ENCODE data around the gene CD6. TPM values are rescaled to one million over a fixed set of nuclear protein-coding genes. Genes with fewer than 3 reads are reported as not detected.
A peak's percentile ranks its signal among the peaks of the same experiment; 100 is the strongest.

CD6 gene
- total and polyA plus RNA-seq, 10 donors = 10.9 to 47.6 (median 21.2) TPM

- Histone ChIP-seq H3K4me1 (peaks cover 28 to 73% (median 56%) of the 10 kb centered on the region in 6 donors), H3K9me3 (no peaks in the 10 kb centered on the region), H3K27me3 (replicated peaks in 1 of 7) (peaks cover 0 to 9% (median 0%) of the 10 kb centered on the region in 7 donors), H3K27ac (peak overlapping the region in 7 of 8 donors; percentile 18 to 75 (median 27)), H3K4me3 (no peak overlapping the region), H3K36me3 (peaks cover 0 to 19% (median 0%) of the 10 kb centered on the region in 6 donors)
- intact Hi-C loops (cut with DNase I; ENCODE audit: low total_unique reads) = no loop called here
- no peak for DNase-seq
- WGBS, 5 donors = 72 to 83% (median 76%) methylated on average over 18 of the region's 18 CpGs
- TF ChIP-seq CTCF (IDR thresholded peaks at IDR 0.05 in 8 of 11, conservative IDR thresholded peaks at IDR 0.05 in 3 of 11) (no peak), POLR2A (IDR thresholded peaks at IDR 0.05) (no peak), POLR2AphosphoS5 (IDR thresholded peaks at IDR 0.05) (no peak)
These were observed 51.8 kb downstream of the CD6 start for GRCh38 chr11:61023086-61023965.

GRCh38 chr11:61023966-61024295 lies 52.5 kb downstream of the CD6 start:
- intact Hi-C loops (cut with DNase I; ENCODE audit: low total_unique reads) = no loop called here
- Histone ChIP-seq H3K36me3 (peaks cover 0 to 13% (median 0%) of the 10 kb centered on the region in 6 donors), H3K9me3 (no peaks in the 10 kb centered on the region), H3K4me1 (peaks cover 34 to 79% (median 62%) of the 10 kb centered on the region in 6 donors), H3K27ac (peak overlapping the region in 6 of 8 donors; percentile 18 to 75 (median 40)), H3K27me3 (replicated peaks in 1 of 7) (peaks cover 0 to 9% (median 0%) of the 10 kb centered on the region in 7 donors), H3K4me3 (no peak overlapping the region)
- no peak for DNase-seq
- 52 to 68% (median 63%) methylated on average over 5 of the region's 5 CpGs for WGBS, 5 donors
- TF ChIP-seq POLR2A (IDR thresholded peaks at IDR 0.05) = no peak
- TF ChIP-seq POLR2AphosphoS5 (IDR thresholded peaks at IDR 0.05) = no peak
- TF ChIP-seq CTCF (IDR thresholded peaks at IDR 0.05 in 8 of 11, conservative IDR thresholded peaks at IDR 0.05 in 3 of 11) = no peak

GRCh38 chr11:61024938-61025820 lies 53.7 kb downstream of the CD6 start:
- H3K27ac ChIP-seq = peak overlapping the region in 5 of 8 donors; percentile 42 to 65 (median 53)
- H3K27me3 ChIP-seq (replicated peaks in 1 of 7) = peaks cover 0 to 9% (median 0%) of the 10 kb centered on the region in 7 donors
- H3K4me1 ChIP-seq = peaks cover 34 to 80% (median 67%) of the 10 kb centered on the region in 6 donors
- H3K4me3 ChIP-seq = no peak overlapping the region
- H3K9me3 ChIP-seq = no peaks in the 10 kb centered on the region
- TF ChIP-seq CTCF (IDR thresholded peaks at IDR 0.05 in 8 of 11, conservative IDR thresholded peaks at IDR 0.05 in 3 of 11) (no peak), POLR2A (IDR thresholded peaks at IDR 0.05) (no peak), POLR2AphosphoS5 (IDR thresholded peaks at IDR 0.05) (no peak)
- WGBS, 5 donors = 90 to 93% (median 92%) methylated on average over 14 of the region's 14 CpGs
- DNase-seq = no peak
- H3K36me3 ChIP-seq = peaks cover 0 to under 1% (median 0%) of the 10 kb centered on the region in 6 donors
- intact Hi-C loops (cut with DNase I; ENCODE audit: low total_unique reads) = no loop called here
